ENCODE data around the gene FAM171A1. TPM values are rescaled to one million over a fixed set of nuclear protein-coding genes. Genes with fewer than 3 reads are reported as not detected.
"Not testable (repeated sequence)": the region's sequence is repeated elsewhere in the genome, so short reads cannot be mapped to it uniquely, and the experiment has no call there.

Gene FAM171A1
- total RNA-seq, 3 donors from 2014 or later, result 2.7 to 4.2 (median 3.7) TPM

DNA sequence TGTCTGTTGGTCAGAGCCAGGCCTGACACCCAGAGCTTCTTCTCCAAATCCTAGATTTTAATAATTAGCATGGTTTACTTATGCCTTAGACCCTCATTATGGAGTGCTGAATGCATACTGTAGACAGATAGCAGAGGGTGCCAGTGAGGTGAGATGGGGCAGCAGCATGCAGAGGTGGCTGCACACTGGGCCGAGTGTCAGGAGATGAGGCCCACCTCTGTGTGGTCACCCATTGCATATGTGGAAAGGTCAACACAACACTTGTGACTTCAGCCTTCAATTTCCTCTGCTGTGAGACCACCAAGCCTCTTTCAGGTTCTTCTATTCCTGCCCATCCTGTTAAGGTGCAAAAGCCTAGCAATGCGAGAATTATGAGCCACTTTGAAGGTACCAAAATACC is 162.9 kb downstream of the FAM171A1 start:
- DNase-seq (no peak), ATAC-seq (no peak)
- peak overlapping the region; percentile 82 for H3K4me3 Mint-ChIP-seq
- no peaks in the 10 kb centered on the region for H3K27me3 Mint-ChIP-seq (ENCODE audit: low read depth)
- H3K4me1 Mint-ChIP-seq (ENCODE audit: low read depth), result peaks cover 57% of the 10 kb centered on the region
- no peaks in the 10 kb centered on the region for H3K9me3 Mint-ChIP-seq
- peaks cover 8% of the 10 kb centered on the region for H3K36me3 Mint-ChIP-seq (ENCODE audit: insufficient read depth)

DNA sequence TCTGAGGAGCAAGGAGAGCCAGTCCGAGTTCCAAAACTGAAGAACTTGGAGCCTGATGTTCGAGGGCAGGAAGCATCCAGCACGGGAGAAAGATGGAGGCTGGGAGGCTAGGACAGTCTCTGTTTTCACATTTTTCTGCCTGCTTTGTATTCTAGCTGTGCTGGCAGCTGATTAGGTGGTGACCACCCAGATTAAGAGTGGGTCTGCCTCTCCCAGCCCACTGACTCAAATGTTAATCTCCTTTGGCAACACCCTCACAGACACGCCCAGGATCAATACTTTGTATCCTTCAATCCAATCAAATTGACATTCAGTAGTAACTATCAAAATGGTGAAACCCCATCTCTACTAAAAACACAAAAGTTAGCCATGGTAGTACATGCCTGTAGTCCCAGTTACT is 163.7 kb downstream of the FAM171A1 start:
- not testable (repeated sequence) for H3K9me3 Mint-ChIP-seq; ATAC-seq; DNase-seq; H3K4me3 Mint-ChIP-seq; H3K27me3 Mint-ChIP-seq (ENCODE audit: low read depth); H3K36me3 Mint-ChIP-seq (ENCODE audit: insufficient read depth)
- peaks cover 63% of the 10 kb centered on the region for H3K4me1 Mint-ChIP-seq (ENCODE audit: low read depth)

DNA sequence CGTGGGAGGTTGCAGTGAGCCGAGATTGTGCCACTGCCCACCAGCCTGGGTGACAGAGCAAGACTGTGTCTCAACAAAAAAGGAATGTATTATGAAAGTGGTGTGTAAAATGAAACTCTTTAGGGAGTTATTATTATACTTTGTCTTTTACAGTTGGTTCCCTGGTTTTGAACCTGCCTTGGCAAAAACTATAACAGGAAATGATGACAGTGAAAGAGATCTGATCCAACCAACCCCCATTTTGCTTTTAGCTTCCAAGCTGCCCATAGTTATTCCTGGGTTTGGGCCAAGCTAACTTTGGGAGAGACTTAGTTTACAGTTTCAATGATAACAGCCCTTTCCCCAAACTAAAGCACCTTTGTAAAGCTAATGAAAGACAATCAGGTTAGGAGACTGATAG is 168.4 kb downstream of the FAM171A1 start:
- H3K9me3 Mint-ChIP-seq, result no peaks in the 10 kb centered on the region

DNA sequence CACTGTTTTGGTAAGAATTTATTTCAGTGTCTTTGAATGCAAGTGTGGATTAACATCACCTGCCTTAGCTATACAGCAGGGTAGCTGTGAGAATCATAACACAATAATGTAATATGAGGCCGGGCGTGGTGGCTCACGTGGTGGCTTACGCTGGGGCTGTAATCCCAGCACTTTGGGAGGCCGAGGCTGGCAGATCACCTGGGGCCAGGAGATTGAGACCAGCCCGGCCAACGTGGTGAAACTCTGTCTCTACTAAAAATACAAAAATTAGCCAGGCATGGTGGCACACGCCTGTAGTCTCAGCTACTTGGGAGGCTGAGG is 168.8 kb downstream of the FAM171A1 start:
- ATAC-seq; DNase-seq; H3K4me3 Mint-ChIP-seq; H3K27me3 Mint-ChIP-seq (ENCODE audit: low read depth); H3K36me3 Mint-ChIP-seq (ENCODE audit: insufficient read depth); H3K9me3 Mint-ChIP-seq: not testable (repeated sequence)
- H3K4me1 Mint-ChIP-seq (ENCODE audit: low read depth), result peaks cover 53% of the 10 kb centered on the region

More for the DNA sequence above, 168.4 kb downstream of the FAM171A1 start:
- Mint-ChIP-seq H3K4me1 (ENCODE audit: low read depth) (peaks cover 53% of the 10 kb centered on the region), H3K4me3 (no peak overlapping the region), H3K36me3 (ENCODE audit: insufficient read depth) (no peaks in the 10 kb centered on the region), H3K27me3 (ENCODE audit: low read depth) (no peaks in the 10 kb centered on the region)
- ATAC-seq (no peak), DNase-seq (no peak)

DNA sequence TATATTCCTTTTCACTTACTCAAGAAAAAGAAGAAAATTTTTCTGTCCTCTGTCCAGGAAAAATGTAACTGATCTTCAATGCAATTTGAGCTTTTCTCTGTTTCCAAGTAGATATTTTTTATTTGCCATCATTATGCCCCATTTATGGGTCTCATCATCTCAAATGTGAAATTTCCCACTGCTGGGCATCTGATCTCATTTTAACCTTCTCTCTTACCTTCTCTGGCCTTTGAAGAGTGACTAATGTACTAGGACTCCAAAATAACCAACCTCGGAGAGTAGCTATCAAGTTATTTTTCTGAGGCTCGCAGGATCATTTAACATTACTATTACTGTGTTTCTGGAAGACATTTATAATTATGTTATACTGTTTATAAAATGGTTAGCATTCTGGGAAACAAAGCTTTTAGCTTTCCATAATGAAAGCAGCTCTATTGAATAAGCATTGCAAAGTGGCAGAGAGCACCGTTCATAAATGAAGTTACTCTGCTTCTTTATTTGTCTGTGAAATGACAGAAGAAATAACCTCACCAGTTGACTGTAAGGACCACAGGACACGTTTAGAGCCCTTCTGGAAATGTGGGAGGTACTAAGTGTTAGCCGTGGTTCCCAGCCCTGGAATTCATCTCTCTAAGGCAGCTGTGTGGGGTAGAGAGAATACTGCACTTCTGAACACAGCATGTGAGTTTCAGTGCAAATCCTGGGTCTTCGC is 169.3 kb downstream of the FAM171A1 start:
- Mint-ChIP-seq H3K27me3 (ENCODE audit: low read depth) (no peaks in the 10 kb centered on the region), H3K4me3 (no peak overlapping the region), H3K4me1 (ENCODE audit: low read depth) (peaks cover 54% of the 10 kb centered on the region), H3K9me3 (no peaks in the 10 kb centered on the region), H3K36me3 (ENCODE audit: insufficient read depth) (no peaks in the 10 kb centered on the region)
- ATAC-seq (no peak), DNase-seq (no peak)

DNA sequence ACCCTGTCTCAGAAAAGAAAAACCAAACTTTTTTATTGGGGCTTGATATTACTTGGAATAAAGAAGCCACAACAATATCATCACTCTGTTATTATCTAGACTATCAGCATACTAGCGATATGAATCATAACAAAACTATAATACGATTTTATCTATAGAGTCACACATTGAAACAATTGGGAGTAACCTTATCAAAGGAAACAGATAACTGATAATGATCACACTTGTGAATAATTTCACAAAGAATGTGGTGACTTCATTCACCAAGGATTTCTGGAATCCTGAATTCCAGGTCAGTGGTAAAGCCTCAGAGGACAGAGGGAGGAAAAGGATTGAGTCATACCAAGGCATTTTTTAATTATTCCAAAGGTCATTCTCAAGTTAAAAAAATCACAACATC is 170.5 kb downstream of the FAM171A1 start:
- Mint-ChIP-seq H3K36me3 (ENCODE audit: insufficient read depth) (no peaks in the 10 kb centered on the region), H3K27me3 (ENCODE audit: low read depth) (no peaks in the 10 kb centered on the region), H3K4me3 (no peak overlapping the region), H3K9me3 (no peaks in the 10 kb centered on the region), H3K4me1 (ENCODE audit: low read depth) (peaks cover 56% of the 10 kb centered on the region)
- no peak for DNase-seq
- no peak for ATAC-seq

DNA sequence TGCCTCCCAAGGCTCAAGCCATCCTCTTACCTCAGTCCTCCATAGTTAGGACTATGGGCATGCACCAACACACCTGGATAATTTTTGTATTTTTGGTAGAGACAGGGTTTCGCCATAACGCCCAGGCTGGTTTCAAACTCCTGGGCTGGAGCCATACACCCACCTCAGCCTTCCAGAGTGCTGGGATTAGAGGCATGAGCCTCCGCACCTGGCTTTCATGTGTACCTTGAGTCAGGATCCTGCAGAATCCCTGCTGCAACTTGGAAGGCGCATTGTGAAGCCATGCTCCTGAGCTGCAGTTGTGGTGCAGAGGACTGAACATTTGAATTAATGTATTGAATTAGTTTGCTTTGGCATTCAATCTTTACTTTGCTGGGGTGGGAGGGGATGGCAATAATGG is 173.2 kb downstream of the FAM171A1 start:
- Mint-ChIP-seq H3K27me3 (ENCODE audit: low read depth) (no peaks in the 10 kb centered on the region), H3K36me3 (ENCODE audit: insufficient read depth) (no peaks in the 10 kb centered on the region), H3K4me3 (no peak overlapping the region), H3K9me3 (no peaks in the 10 kb centered on the region), H3K4me1 (ENCODE audit: low read depth) (peaks cover 51% of the 10 kb centered on the region)
- no peak for ATAC-seq
- DNase-seq, result no peak

DNA sequence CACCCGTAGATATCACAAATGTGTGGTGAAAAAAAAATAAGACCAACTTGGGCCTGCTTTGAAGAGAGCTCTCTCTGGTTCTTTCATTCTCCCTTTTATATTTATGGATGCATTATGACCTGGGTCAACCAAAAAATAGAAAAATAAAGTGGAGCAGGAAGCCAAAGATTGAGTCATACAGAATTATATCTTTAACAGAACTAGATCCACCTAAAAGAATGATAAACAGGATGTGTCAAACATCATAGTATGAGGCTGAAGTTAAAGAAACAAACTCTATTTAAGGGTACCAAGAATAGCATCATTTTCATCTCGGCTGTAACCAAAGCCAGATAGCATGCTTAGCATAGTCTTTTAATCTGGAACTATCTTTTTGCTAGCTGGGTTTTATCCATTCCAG is 173.8 kb downstream of the FAM171A1 start:
- DNase-seq (no peak), ATAC-seq (no peak)
- Mint-ChIP-seq H3K4me3 (peak overlapping the region; percentile 66), H3K36me3 (ENCODE audit: insufficient read depth) (no peaks in the 10 kb centered on the region), H3K4me1 (ENCODE audit: low read depth) (peaks cover 50% of the 10 kb centered on the region), H3K9me3 (no peaks in the 10 kb centered on the region), H3K27me3 (ENCODE audit: low read depth) (no peaks in the 10 kb centered on the region)

DNA sequence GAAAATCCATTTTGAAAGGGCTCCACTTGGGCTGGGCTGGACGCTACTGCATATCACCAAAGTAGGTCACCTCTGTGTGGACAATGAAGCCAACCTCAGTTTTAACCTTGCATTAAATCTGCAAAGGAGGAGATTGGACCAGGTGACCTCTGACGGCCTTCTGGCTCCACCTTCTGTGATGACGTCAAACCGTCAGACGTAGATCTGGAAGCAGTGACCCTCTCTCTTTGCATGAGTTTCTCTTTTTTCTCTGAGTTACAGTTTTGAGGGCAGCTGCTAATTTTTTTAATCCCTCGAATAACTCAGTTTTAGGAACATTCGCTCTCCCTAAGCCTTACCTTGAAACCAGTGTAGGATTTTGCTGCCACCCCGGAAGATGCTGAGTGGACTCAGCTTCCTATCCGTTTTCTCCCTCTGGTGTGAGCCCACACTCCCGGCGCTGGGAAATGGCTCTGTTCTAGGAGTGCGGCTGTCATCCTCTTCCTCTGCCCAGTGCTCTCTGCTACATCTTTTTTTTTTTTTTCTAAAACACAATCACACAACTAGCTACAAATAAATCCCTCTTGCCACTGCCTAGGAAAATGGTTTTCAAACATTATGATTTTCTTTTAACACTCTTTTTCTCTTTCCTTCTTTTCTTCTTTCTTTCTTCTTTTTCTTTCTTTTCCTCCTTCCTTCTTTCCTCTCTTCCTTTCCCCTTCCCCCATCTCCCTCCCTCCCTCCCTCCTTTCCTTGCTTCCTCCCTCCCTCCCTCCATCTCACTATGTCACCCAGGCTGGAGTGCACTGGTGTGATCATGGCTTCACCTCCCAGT is 174.9 kb downstream of the FAM171A1 start:
- ATAC-seq (no peak), DNase-seq (no peak)
- Mint-ChIP-seq H3K9me3 (no peaks in the 10 kb centered on the region), H3K36me3 (ENCODE audit: insufficient read depth) (no peaks in the 10 kb centered on the region), H3K4me3 (peak overlapping the region; percentile 15), H3K4me1 (ENCODE audit: low read depth) (peaks cover 45% of the 10 kb centered on the region), H3K27me3 (ENCODE audit: low read depth) (no peaks in the 10 kb centered on the region)

DNA sequence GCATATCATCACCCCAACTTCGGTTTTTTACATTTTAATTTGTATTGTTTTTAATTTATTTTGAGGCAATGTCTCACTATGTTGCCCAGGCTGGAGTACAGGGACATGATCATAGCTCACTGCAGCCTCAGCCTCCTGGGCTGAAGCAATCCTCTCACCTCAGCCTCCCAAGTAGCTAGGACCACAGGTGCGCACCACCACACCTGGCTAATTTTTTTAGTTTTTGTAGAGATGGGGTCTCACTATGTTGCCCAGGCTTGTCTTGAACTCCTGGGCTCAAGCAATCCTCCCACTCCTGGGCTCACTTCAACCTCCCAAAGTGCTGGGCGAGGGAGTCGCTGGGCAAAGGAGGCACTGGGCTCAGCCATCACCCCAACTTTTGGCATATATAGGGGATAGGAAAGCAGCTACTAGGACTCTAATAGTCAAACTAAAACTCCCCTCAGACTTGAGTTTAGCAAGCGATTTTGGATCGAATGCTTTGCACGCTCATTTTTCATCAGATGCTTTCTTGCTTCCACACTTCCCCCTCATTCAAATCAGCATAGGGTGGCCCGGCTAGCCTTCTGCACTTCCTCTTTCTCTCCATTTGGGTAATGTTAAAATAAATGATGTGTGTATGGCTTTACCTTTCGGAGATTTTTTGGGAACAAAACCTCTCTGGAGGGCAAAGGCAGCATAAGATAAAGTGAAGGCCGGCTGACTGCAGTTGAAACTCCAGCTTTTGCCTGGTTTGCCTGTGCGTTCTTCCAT is 181.8 kb downstream of the FAM171A1 start:
- no peak for DNase-seq
- H3K4me1 Mint-ChIP-seq (ENCODE audit: low read depth), result peaks cover 47% of the 10 kb centered on the region

DNA sequence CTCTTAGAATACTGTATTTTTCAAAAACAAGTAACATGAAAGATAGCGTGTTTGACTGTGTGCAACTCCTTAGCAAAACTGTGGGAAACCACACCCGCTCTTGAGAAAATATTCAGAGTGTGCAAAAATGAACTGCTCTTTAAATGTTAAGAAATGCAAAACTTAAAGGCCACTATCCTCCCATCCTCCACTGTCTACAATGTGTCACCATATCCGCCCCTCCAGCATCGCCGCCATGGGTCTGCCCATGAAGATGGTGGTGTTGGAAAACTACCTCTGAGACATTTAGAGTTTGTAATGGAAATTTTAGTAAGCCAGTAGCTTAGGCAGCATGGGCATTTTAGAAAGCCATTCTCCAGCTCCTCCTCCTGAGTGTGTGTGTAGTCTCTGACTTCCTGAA is 182.5 kb downstream of the FAM171A1 start:
- peaks cover 45% of the 10 kb centered on the region for H3K4me1 Mint-ChIP-seq (ENCODE audit: low read depth)
- H3K4me3 Mint-ChIP-seq, result no peak overlapping the region
- H3K27me3 Mint-ChIP-seq (ENCODE audit: low read depth), result no peaks in the 10 kb centered on the region
- DNase-seq (peak; percentile 31), ATAC-seq (peak; percentile 58 to 62)
- no peaks in the 10 kb centered on the region for H3K9me3 Mint-ChIP-seq
- no peaks in the 10 kb centered on the region for H3K36me3 Mint-ChIP-seq (ENCODE audit: insufficient read depth)

More for the DNA sequence above, 181.8 kb downstream of the FAM171A1 start:
- Mint-ChIP-seq H3K4me3 (no peak overlapping the region), H3K36me3 (ENCODE audit: insufficient read depth) (no peaks in the 10 kb centered on the region), H3K9me3 (no peaks in the 10 kb centered on the region), H3K27me3 (ENCODE audit: low read depth) (no peaks in the 10 kb centered on the region)
- no peak for ATAC-seq

DNA sequence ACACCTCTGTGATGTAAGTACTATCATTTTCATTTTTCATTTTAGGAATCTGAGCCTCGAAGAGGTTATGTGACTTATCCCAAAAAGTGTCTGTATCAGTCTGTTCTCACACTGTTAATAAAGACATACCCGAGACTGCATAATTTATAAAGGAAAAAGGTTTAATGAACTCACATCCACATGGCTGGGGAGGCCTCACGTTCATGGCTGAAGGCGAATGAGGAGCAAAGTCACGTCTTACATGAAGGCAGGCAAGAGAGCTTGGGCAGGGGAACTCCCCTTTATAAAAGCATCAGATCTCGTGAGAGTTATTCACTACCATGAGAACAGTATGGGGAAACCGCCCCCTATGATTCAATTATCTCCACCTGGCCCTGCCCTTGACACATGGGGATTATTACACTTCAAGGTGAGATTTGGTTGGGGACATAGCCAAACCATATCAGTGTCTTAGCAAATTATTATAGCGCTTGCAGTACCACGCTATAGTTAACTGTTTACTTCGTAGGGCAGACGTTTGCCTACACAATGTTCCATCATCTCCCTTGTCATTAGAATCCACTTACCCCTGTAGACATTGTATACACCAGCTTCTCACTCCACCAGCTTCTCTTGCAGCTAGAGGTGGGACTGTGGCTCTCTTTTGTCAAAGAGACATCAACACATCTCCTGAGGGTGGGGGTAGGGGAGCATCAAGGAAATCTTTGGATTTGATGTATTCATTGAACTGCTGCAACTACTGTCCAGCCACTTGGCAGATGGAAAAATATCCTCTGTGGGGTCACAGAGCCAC is 187.2 kb downstream of the FAM171A1 start:
- H3K36me3 Mint-ChIP-seq (ENCODE audit: insufficient read depth), result no peaks in the 10 kb centered on the region
- ATAC-seq, result no peak
- no peak overlapping the region for H3K4me3 Mint-ChIP-seq
- H3K9me3 Mint-ChIP-seq, result no peaks in the 10 kb centered on the region
- no peaks in the 10 kb centered on the region for H3K27me3 Mint-ChIP-seq (ENCODE audit: low read depth)
- H3K4me1 Mint-ChIP-seq (ENCODE audit: low read depth), result peaks cover 30% of the 10 kb centered on the region
- no peak for DNase-seq

DNA sequence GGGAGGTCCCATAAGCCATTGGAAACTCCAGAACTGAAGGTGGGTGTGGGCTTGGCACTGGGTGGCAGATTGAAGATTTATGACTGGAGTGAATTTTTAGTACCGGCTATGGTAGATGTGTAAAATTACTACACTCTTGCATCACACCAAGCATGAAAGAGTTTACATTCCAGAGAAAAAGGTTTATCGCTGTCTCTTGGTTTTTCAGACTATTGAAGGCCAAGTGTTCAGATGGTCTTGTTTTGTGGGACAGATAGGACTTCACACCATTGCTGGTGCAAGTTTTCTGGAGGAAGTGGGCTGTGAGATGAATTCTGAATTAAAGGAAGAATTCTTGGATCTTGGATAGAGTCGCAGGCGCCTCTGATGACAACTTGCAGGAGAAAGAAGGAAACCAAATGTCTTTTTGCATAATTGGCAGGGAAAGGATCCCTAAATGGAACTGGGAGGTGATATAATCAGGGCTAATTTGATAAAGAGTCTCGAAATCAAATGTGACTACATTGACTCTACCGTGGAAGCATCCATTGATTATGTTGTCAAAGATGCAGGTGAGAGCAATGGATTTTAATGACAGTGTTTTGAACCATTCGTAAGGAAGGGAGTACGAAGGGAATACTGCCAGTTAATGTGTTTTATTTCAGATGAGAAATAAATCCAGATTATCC is 188.4 kb downstream of the FAM171A1 start:
- H3K4me1 Mint-ChIP-seq (ENCODE audit: low read depth), result peaks cover 25% of the 10 kb centered on the region
- H3K9me3 Mint-ChIP-seq, result no peaks in the 10 kb centered on the region
- ATAC-seq, result no peak
- H3K27me3 Mint-ChIP-seq (ENCODE audit: low read depth), result no peaks in the 10 kb centered on the region
- no peak overlapping the region for H3K4me3 Mint-ChIP-seq
- DNase-seq, result no peak
- no peaks in the 10 kb centered on the region for H3K36me3 Mint-ChIP-seq (ENCODE audit: insufficient read depth)

Data from activated T-cell treated with anti-CD3 and anti-CD28 coated beads, Interleukin-2, amount 50 U/mL, for 4 hours (primary cell).